B cell (primary cell): ENCODE results near the gene LRP1-AS. TPM values are rescaled to one million over a fixed set of nuclear protein-coding genes. Genes with fewer than 3 reads are reported as not detected.

Experiments used
- ATAC-seq: fragments of 200-7000 bp; cut with Tn5 transposase; one replicate; pipeline ENCODE4 v1.10.0; 2021; ENCODE audit warnings: low read depth, mild to moderate bottlenecking, moderate number of reproducible peaks, moderate library complexity
- CTCF ChIA-PET: fragments of 350-600 bp; sonication (Branson Sonifier 250); formaldehyde crosslinking; loops from one replicate; lab custom pipeline; 2021; ENCODE audit warnings: antibody characterized with exemption, inconsistent platforms; lab: Charles Lee
- POLR2A ChIA-PET: fragments of 350-600 bp; sonication (Branson Sonifier 250); formaldehyde crosslinking; loops from one replicate; lab custom pipeline; 2021; ENCODE audit warnings: antibody characterized with exemption; lab: Charles Lee
- DNase-seq: peaks from one replicate; pipeline ENCODE4 v3.0.0; 2013
- H2AFZ ChIP-seq: 2 replicates; pipeline ENCODE4 v1.6.1; 2012; ENCODE audit warnings: mild to moderate bottlenecking, low read depth, low read length; ENCODE audit not compliant: insufficient read depth, poor library complexity, severe bottlenecking
- H3K27ac ChIP-seq, 2 donors: 1 replicate in 1 of 2; 2 replicates in 1 of 2; pipeline ENCODE4 v1.5.1; 2012 to 2013; ENCODE audit warnings: low read length in 2 of 2, mild to moderate bottlenecking in 2 of 2, moderate library complexity in 1 of 2
- H3K27me3 ChIP-seq, 4 experiments: fragments of 200-600 bp in 1 of 4; sonication (generic) in 1 of 4; replicated peaks in 1 of 4; 1 replicate in 2 of 4; 2 replicates in 2 of 4; pipeline versions ENCODE4 v1.6.1 to v1.7.0; 2013 to 2016; ENCODE audit warnings: low read length in 3 of 4, mild to moderate bottlenecking in 2 of 4, mixed read lengths in 1 of 4, moderate library complexity in 1 of 4; ENCODE audit not compliant: insufficient read depth in 4 of 4, control insufficient read depth in 3 of 4; ENCODE audit errors: control extremely low read depth in 1 of 4
- H3K36me3 ChIP-seq, 2 experiments: replicated peaks in 1 of 2; 1 replicate in 1 of 2; 2 replicates in 1 of 2; pipeline versions ENCODE4 v1.6.1 to v1.7.1; 2013; ENCODE audit warnings: low read length in 1 of 2; ENCODE audit not compliant: insufficient read depth in 2 of 2, control insufficient read depth in 1 of 2; ENCODE audit errors: control extremely low read depth in 1 of 2, extremely low read depth in 1 of 2
- H3K4me1 ChIP-seq, 2 donors: fragments of 200-600 bp in 1 of 2; sonication (generic) in 1 of 2; 1 replicate in 1 of 2; 2 replicates in 1 of 2; pipeline versions ENCODE4 v1.5.1 to v1.6.1; 2013 to 2017; ENCODE audit warnings: low read length in 2 of 2; ENCODE audit not compliant: control insufficient read depth in 2 of 2, insufficient read depth in 2 of 2
- H3K4me2 ChIP-seq: replicated peaks from 2 replicates; pipeline ENCODE3; 2012; ENCODE audit warnings: mild to moderate bottlenecking, low read depth, low read length; ENCODE audit not compliant: poor library complexity, severe bottlenecking
- H3K4me3 ChIP-seq, 5 experiments: fragments of 200-600 bp in 1 of 5; sonication (generic) in 1 of 5; 1 replicate in 3 of 5; 2 replicates in 2 of 5; pipeline versions ENCODE4 v1.5.1 to v1.7.0; 2011 to 2016; ENCODE audit warnings: low read length in 4 of 5, mild to moderate bottlenecking in 4 of 5, low read depth in 2 of 5, control low read depth in 1 of 5, moderate library complexity in 1 of 5; ENCODE audit not compliant: insufficient read depth in 1 of 5; ENCODE audit errors: control extremely low read depth in 1 of 5, extremely low read depth in 1 of 5
- H3K79me2 ChIP-seq: fragments of 200-600 bp; sonication (generic); one replicate; pipeline ENCODE4 v1.6.0; 2016; ENCODE audit warnings: low read length; ENCODE audit not compliant: control insufficient read depth, insufficient read depth
- H3K9ac ChIP-seq: fragments of 200-600 bp; sonication (generic); 2 replicates; pipeline ENCODE4 v1.6.1; 2017; ENCODE audit warnings: mild to moderate bottlenecking, low read length, moderate library complexity
- H3K9me3 ChIP-seq, 3 donors: one replicate each; pipeline versions ENCODE4 v1.6.1 to v1.7.1; 2013; ENCODE audit warnings: low read length in 2 of 3; ENCODE audit not compliant: control insufficient read depth in 2 of 3, insufficient read depth in 1 of 3; ENCODE audit errors: control extremely low read depth in 1 of 3
- H4K20me1 ChIP-seq: 2 replicates; pipeline ENCODE4 v1.6.0; 2012; ENCODE audit warnings: mild to moderate bottlenecking, low read length; ENCODE audit not compliant: insufficient read depth, control insufficient read depth, poor library complexity, severe bottlenecking
- H3K27ac Mint-ChIP-seq: one replicate; pipeline ENCODE4 v1.8.0; 2021; ENCODE audit warnings: mixed read lengths
- H3K27me3 Mint-ChIP-seq: one replicate; pipeline ENCODE4 v1.8.0; 2021; ENCODE audit warnings: mixed read lengths
- H3K4me1 Mint-ChIP-seq: one replicate; pipeline ENCODE4 v1.8.0; 2021; ENCODE audit warnings: mixed read lengths
- H3K4me3 Mint-ChIP-seq: one replicate; pipeline ENCODE4 v1.8.0; 2021; ENCODE audit warnings: mixed read lengths
- H3K9me3 Mint-ChIP-seq: one replicate; pipeline ENCODE4 v1.8.0; 2022; ENCODE audit warnings: mixed read lengths; ENCODE audit not compliant: insufficient read depth
- EZH2 ChIP-seq: IDR thresholded peaks from 2 replicates; pipeline ENCODE4 v1.6.1; 2012; ENCODE audit warnings: borderline replicate concordance, low read depth, mild to moderate bottlenecking, moderate library complexity, low read length; ENCODE audit not compliant: insufficient read depth, poor library complexity, severe bottlenecking
- WGBS: methylation state at CpG from one replicate; pipeline ENCODE4 v1.1.5; 2013; ENCODE audit warnings: missing lambda C conversion rate; ENCODE audit not compliant: insufficient coverage; 5-methylcytosine and 5-hydroxymethylcytosine counted together
- intact Hi-C: fragments of 100-400 bp; cut with micrococcal nuclease; formaldehyde crosslinking; loops from one replicate; pipeline ENCODE4 v1.10.0; 2022
- polyA plus RNA-seq: library from polyadenylated mRNA; depleted of rRNA; stranded (reverse); fragments of >200 nt; gene quantifications from 2 replicates; pipeline ENCODE4 v1.2.3, GENCODE V29; 2012
- total RNA-seq, 2 donors: library from RNA; stranded (reverse); fragments of 120-200 nt in 1 of 2; gene quantifications; 1 replicate in 1 of 2; 2 replicates in 1 of 2; pipeline versions ENCODE4 v1.2.3 to v1.2.4, GENCODE V29; 2013 to 2022
- TF ChIP-seq, protein P1 (sequence below): fragments of 200-600 bp; IDR thresholded peaks from one replicate; pipeline ENCODE4 v1.8.0; 2022; ENCODE audit warnings: antibody characterized with exemption, mild to moderate bottlenecking

The LRP1-AS gene
- total and polyA plus RNA-seq, 2 donors (not counting 1 experiment from before 2014, with no cell fraction given), result not detected

DNA sequence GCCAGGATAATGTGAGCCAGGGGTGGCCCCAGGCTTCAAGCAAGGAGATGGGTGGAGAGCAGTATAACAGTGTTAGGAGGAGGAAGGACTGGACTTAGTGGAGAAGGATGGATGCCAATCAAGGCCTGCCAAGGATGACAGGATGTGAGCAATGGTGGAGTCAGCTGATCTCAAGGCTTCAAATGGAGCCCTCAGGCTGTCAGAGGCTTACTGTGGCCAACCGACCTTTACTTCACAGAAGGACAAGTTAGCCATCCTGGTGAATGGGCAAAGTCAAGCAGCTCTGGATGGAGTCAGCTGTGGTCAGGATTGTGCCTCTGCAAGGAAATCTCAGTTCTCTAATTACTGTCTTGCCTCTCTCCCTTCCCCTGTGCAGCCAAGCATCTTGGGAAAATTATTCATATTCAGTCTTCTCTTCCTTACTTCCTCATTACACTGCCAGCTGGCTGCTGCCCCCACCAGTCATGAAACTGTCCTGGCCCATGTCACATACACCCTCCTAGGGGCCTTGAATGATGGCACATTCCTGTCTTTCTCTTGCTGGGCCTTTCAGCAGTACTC lies 28.6 kb downstream of the LRP1-AS start:
- no peak for TF ChIP-seq EZH2
- TF ChIP-seq, protein P1, sequence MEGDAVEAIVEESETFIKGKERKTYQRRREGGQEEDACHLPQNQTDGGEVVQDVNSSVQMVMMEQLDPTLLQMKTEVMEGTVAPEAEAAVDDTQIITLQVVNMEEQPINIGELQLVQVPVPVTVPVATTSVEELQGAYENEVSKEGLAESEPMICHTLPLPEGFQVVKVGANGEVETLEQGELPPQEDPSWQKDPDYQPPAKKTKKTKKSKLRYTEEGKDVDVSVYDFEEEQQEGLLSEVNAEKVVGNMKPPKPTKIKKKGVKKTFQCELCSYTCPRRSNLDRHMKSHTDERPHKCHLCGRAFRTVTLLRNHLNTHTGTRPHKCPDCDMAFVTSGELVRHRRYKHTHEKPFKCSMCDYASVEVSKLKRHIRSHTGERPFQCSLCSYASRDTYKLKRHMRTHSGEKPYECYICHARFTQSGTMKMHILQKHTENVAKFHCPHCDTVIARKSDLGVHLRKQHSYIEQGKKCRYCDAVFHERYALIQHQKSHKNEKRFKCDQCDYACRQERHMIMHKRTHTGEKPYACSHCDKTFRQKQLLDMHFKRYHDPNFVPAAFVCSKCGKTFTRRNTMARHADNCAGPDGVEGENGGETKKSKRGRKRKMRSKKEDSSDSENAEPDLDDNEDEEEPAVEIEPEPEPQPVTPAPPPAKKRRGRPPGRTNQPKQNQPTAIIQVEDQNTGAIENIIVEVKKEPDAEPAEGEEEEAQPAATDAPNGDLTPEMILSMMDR, result no peak
- H2AFZ ChIP-seq, result no peak overlapping the region
- no peak overlapping the region for H3K4me3 ChIP-seq
- peaks cover 12% of the 10 kb centered on the region in 2 donors for H3K4me1 ChIP-seq
- no peaks in the 10 kb centered on the region for H3K9me3 ChIP-seq
- ChIA-PET POLR2A (no interaction called here), CTCF (interaction anchor here (1.3 to 7.6 kb wide), 2 partner anchors 50 to 53 kb away, joined by 3 to 45 read pairs; no protein-coding TSS in a partner anchor)
- H3K36me3 ChIP-seq, result no peaks in the 10 kb centered on the region
- DNase-seq, result peak; percentile 54
- H3K9ac ChIP-seq, result no peak overlapping the region
- peak overlapping the region; percentile 11 for H3K4me2 ChIP-seq
- H3K27ac Mint-ChIP-seq, result no peak overlapping the region
- WGBS, result 100% methylated on average over 1 of the region's 1 CpG
- no peak for ATAC-seq
- H3K4me1 Mint-ChIP-seq, result peaks cover 5% of the 10 kb centered on the region
- intact Hi-C loops, result no loop called here
- H3K27me3 ChIP-seq, result no peaks in the 10 kb centered on the region
- no peaks in the 10 kb centered on the region for H4K20me1 ChIP-seq
- H3K9me3 Mint-ChIP-seq, result no peaks in the 10 kb centered on the region
- H3K79me2 ChIP-seq, result no peaks in the 10 kb centered on the region
- H3K4me3 Mint-ChIP-seq, result no peak overlapping the region
- H3K27me3 Mint-ChIP-seq, result no peaks in the 10 kb centered on the region
- H3K27ac ChIP-seq, result peak overlapping the region in 1 of 2 donors; percentile 21

DNA sequence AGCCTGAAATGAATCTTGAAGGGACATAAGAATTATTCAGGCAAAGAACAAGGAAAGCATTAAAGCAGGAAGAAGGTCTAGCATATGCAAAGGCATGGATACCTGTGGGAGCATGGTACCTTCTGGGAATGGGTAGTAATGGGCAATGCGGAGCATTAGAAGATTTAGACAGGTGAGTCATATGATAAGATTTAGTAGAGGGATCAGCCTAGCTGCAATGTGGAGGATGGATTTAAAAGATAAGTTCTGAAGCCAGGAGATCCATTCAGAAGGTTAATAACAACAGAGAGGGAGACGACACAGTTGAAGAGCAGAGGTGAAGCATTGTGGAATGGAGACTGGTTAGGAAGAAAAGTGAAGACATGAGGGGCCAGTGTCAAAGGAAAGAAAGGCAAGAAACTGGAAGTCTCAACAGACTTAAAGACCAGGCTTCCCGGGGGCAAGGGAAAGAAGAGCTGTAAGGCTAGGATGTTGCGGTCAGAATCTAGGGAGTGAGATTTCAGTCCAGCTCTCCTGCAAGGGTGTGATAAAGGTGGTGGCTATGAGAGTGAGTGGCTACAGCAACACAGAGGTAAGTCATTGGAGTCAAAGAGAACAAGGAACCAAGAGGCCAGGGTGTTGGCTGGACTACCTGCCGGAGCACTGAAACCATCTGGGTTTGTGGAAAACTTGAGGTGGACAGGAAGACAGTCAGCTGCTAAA lies 30.7 kb downstream of the LRP1-AS start:
- DNase-seq (no peak), ATAC-seq (no peak)
- WGBS, result 98% methylated on average over 5 of the region's 5 CpGs
- ChIA-PET CTCF (interaction anchor here (0.9 to 7.6 kb wide), 7 partner anchors 7 to 129 kb away, joined by 3 to 45 read pairs (median 7); partner anchors contain the start of gene LRP1), POLR2A (no interaction called here)
- Mint-ChIP-seq H3K27ac (no peak overlapping the region), H3K4me3 (no peak overlapping the region), H3K27me3 (no peaks in the 10 kb centered on the region), H3K4me1 (peaks cover 14% of the 10 kb centered on the region), H3K9me3 (no peaks in the 10 kb centered on the region)
- TF ChIP-seq, protein P1, result no peak
- TF ChIP-seq EZH2, result no peak
- intact Hi-C loops, result no loop called here
- no peak overlapping the region for H3K9ac ChIP-seq
- no peak overlapping the region for H3K4me2 ChIP-seq
- H3K9me3 ChIP-seq, result no peaks in the 10 kb centered on the region
- no peak overlapping the region for H3K27ac ChIP-seq
- H3K27me3 ChIP-seq, result no peaks in the 10 kb centered on the region
- H3K4me3 ChIP-seq, result no peak overlapping the region
- peaks cover 14% of the 10 kb centered on the region for H3K79me2 ChIP-seq
- H2AFZ ChIP-seq, result no peak overlapping the region
- H3K4me1 ChIP-seq, result peaks cover 16 to 20% of the 10 kb centered on the region in 2 donors
- no peaks in the 10 kb centered on the region for H4K20me1 ChIP-seq
- no peaks in the 10 kb centered on the region for H3K36me3 ChIP-seq
